Progenitor cell of endocrine pancreas (in vitro differentiated cells): ENCODE measurements around the gene ZIC5. TPM values are rescaled to one million over a fixed set of nuclear protein-coding genes. Genes with fewer than 3 reads are reported as not detected.

Experiments
- DNase-seq: peaks from one replicate; pipeline ENCODE4 v3.0.0; 2021; ENCODE audit warnings: low spot score; ENCODE audit not compliant: unreplicated experiment
- H3K27ac Mint-ChIP-seq: 2 replicates; pipeline ENCODE4 v1.8.0; 2021; ENCODE audit warnings: mild to moderate bottlenecking, moderate library complexity, mixed read lengths
- H3K27me3 Mint-ChIP-seq: 2 replicates; pipeline ENCODE4 v1.8.0; 2021; ENCODE audit warnings: mixed read lengths
- H3K36me3 Mint-ChIP-seq: 2 replicates; pipeline ENCODE4 v1.8.0; 2022; ENCODE audit warnings: mixed read lengths; ENCODE audit not compliant: insufficient read depth
- H3K4me1 Mint-ChIP-seq: 2 replicates; pipeline ENCODE4 v1.8.0; 2021; ENCODE audit warnings: low read depth, mixed read lengths
- H3K4me3 Mint-ChIP-seq: 2 replicates; pipeline ENCODE4 v1.8.0; 2021; ENCODE audit warnings: low read depth, mild to moderate bottlenecking, moderate library complexity, mixed read lengths
- H3K9me3 Mint-ChIP-seq: 2 replicates; pipeline ENCODE4 v1.8.0; 2021; ENCODE audit warnings: low read depth, mixed read lengths
- total RNA-seq: library from RNA; stranded (reverse); gene quantifications from 2 replicates; pipeline ENCODE4 v1.2.1, GENCODE V29; 2021
- TF ChIP-seq, protein P1 (sequence below): fragments of 200-600 bp; sonication (generic); IDR thresholded peaks from one replicate; pipeline ENCODE4 v1.5.0; 2021; ENCODE audit warnings: antibody characterized with exemption, mild to moderate bottlenecking; ENCODE audit not compliant: unreplicated experiment

ZIC5 gene
- total RNA-seq, 1 donor from 2014 or later: not detected

DNA sequence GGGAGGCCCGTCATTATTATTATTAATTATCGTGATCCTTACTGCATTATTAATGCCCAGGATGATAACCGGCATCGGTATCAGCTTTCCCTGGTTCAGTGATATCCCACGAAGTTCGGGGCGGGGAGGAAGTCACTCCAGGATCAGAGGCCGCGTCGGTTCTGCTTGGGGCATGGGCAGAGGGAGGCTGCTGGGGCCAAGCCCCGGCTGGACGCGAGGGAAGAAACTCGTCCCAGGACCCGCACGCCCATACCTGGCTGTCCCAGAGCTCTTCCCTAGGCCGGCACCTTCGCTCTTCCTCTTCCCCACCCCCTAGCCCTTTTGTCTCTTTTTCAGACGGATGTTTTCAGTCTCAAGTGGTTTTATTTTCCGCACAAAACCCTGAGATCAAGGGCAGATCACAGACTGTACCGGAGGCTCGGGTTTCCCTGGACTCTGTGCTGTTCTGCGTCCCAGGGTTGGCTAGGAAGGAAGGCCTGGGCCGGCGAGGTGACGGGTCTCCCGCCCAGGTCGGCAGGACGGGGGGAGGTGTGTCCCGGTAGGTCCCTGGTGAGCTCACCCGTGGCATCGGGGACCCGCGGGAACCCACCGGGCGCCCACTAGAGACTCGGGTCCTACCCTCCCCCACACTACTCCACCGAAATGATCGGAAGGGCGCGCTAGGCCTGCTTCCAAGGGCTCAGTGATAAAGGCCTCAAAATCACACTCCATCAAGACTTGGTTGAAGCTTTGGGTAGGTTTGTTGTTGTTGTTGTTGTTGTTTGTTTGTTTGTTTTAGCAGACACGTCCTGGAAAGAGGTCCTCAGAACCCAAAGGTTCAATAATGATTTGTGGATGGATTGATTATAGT, 17.9 kb upstream of the ZIC5 start:
- Mint-ChIP-seq H3K27me3 (peaks cover 92% of the 10 kb centered on the region), H3K4me3 (no peak overlapping the region), H3K27ac (no peak overlapping the region), H3K4me1 (peaks cover under 1% of the 10 kb centered on the region), H3K36me3 (no peaks in the 10 kb centered on the region), H3K9me3 (no peaks in the 10 kb centered on the region)
- no peak for DNase-seq
- TF ChIP-seq, protein P1, sequence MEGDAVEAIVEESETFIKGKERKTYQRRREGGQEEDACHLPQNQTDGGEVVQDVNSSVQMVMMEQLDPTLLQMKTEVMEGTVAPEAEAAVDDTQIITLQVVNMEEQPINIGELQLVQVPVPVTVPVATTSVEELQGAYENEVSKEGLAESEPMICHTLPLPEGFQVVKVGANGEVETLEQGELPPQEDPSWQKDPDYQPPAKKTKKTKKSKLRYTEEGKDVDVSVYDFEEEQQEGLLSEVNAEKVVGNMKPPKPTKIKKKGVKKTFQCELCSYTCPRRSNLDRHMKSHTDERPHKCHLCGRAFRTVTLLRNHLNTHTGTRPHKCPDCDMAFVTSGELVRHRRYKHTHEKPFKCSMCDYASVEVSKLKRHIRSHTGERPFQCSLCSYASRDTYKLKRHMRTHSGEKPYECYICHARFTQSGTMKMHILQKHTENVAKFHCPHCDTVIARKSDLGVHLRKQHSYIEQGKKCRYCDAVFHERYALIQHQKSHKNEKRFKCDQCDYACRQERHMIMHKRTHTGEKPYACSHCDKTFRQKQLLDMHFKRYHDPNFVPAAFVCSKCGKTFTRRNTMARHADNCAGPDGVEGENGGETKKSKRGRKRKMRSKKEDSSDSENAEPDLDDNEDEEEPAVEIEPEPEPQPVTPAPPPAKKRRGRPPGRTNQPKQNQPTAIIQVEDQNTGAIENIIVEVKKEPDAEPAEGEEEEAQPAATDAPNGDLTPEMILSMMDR: no peak

GRCh38 chr13:99988529-99989275, 17.1 kb upstream of the ZIC5 start:
- H3K4me3 Mint-ChIP-seq: no peak overlapping the region
- TF ChIP-seq, protein P1: no peak
- H3K27ac Mint-ChIP-seq: peak overlapping the region; percentile 69
- DNase-seq: no peak
- H3K4me1 Mint-ChIP-seq: peaks cover 1% of the 10 kb centered on the region
- H3K27me3 Mint-ChIP-seq: peaks cover 92% of the 10 kb centered on the region
- no peaks in the 10 kb centered on the region for H3K36me3 Mint-ChIP-seq
- no peaks in the 10 kb centered on the region for H3K9me3 Mint-ChIP-seq

- H3K9me3 Mint-ChIP-seq: no peaks in the 10 kb centered on the region
- H3K4me3 Mint-ChIP-seq: no peak overlapping the region
- TF ChIP-seq, protein P1: no peak
- no peak for DNase-seq
- no peaks in the 10 kb centered on the region for H3K36me3 Mint-ChIP-seq
- H3K27ac Mint-ChIP-seq: peak overlapping the region; percentile 47
- peaks cover 92% of the 10 kb centered on the region for H3K27me3 Mint-ChIP-seq
- H3K4me1 Mint-ChIP-seq: peaks cover 1% of the 10 kb centered on the region
Measured at GRCh38 chr13:99987154-99988019, 15.8 kb upstream of the ZIC5 start.

DNA sequence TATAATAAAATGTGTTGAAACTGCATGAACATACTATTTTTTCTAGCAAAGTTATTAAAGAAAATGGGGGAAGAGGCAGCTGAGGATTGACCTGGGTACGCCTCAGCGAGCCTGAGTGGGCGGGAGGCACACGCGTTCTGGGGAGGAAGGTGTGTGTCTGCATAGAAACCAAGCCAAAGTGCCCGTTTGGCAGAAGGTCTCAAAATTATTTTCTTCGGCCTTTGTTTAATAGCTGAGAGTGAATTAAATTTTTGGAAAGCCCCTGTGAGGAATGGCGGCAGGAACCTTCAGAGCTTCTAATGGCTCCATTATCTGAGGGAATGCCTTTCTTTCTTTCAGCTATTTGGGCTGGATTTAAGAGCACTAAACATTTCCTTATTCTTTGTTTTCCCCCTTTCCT, 15.2 kb upstream of the ZIC5 start:
- peaks cover 86% of the 10 kb centered on the region for H3K27me3 Mint-ChIP-seq
- peaks cover 1% of the 10 kb centered on the region for H3K4me1 Mint-ChIP-seq
- H3K27ac Mint-ChIP-seq: no peak overlapping the region
- H3K4me3 Mint-ChIP-seq: no peak overlapping the region
- DNase-seq: no peak
- H3K36me3 Mint-ChIP-seq: no peaks in the 10 kb centered on the region
- TF ChIP-seq, protein P1: no peak
- H3K9me3 Mint-ChIP-seq: no peaks in the 10 kb centered on the region
